Mucosa of rectum (tissue), 2 donors: Measurements from ENCODE around the gene XYLT1.
"Not testable (repeated sequence)": the region's sequence is repeated elsewhere in the genome, so short reads cannot be mapped to it uniquely, and the experiment has no call there.

Experiments
- H3K27ac ChIP-seq, 2 donors: one replicate each; pipeline ENCODE4 v1.7.0; 2013; ENCODE audit warnings: inconsistent platforms in 2 of 2, low read depth in 2 of 2, low read length in 2 of 2
- H3K27me3 ChIP-seq, 2 donors: one replicate each; pipeline ENCODE4 v1.7.0; 2013; ENCODE audit warnings: low read length in 2 of 2; ENCODE audit not compliant: control insufficient read depth in 2 of 2, insufficient read depth in 2 of 2
- H3K36me3 ChIP-seq, 2 donors: one replicate each; pipeline ENCODE4 v1.7.0; 2013; ENCODE audit warnings: low read length in 2 of 2; ENCODE audit not compliant: control insufficient read depth in 2 of 2, insufficient read depth in 2 of 2
- H3K4me1 ChIP-seq, 2 donors: one replicate each; pipeline ENCODE4 v1.7.0; 2013; ENCODE audit warnings: low read length in 2 of 2, mild to moderate bottlenecking in 1 of 2; ENCODE audit not compliant: control insufficient read depth in 2 of 2, insufficient read depth in 2 of 2
- H3K4me3 ChIP-seq, 2 donors: one replicate each; pipeline ENCODE4 v1.7.0; 2013; ENCODE audit warnings: low read length in 2 of 2
- H3K9ac ChIP-seq, 2 donors: one replicate each; pipeline ENCODE4 v1.7.0; 2013; ENCODE audit warnings: low read length in 2 of 2, low read depth in 1 of 2, mild to moderate bottlenecking in 1 of 2
- H3K9me3 ChIP-seq, 2 donors: one replicate each; pipeline ENCODE4 v1.7.0; 2013; ENCODE audit warnings: low read length in 2 of 2; ENCODE audit not compliant: control insufficient read depth in 2 of 2
- donor health status: healthy.
- donor health status: Normal muscosa, but diverticular disease.

Gene XYLT1

DNA sequence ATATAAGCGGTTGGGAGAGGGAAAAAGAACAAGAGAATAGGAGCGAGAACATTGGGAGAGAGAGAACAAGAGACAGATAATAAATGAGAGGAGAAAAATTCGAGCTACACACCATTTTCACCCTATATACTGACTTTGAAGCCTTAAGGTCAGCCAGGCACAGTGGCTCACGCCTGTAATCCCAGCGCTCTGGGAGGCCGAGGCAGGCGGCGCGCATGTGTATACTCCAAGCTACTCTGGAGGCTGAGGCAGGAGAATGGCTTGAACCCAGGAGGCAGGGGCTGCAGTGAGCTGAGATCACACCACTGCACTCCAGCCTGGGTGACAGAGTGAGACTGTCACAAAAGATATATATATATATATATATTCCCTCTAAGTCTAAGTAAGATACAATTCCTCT is 164.5 kb downstream of the XYLT1 start:
- not testable (repeated sequence) for H3K36me3 ChIP-seq, H3K9me3 ChIP-seq, H3K27me3 ChIP-seq, H3K9ac ChIP-seq, H3K4me3 ChIP-seq
- Histone ChIP-seq H3K27ac (peak overlapping the region in 1 of 2 donors; percentile 2), H3K4me1 (peaks cover 32 to 40% of the 10 kb centered on the region in 2 donors)

DNA sequence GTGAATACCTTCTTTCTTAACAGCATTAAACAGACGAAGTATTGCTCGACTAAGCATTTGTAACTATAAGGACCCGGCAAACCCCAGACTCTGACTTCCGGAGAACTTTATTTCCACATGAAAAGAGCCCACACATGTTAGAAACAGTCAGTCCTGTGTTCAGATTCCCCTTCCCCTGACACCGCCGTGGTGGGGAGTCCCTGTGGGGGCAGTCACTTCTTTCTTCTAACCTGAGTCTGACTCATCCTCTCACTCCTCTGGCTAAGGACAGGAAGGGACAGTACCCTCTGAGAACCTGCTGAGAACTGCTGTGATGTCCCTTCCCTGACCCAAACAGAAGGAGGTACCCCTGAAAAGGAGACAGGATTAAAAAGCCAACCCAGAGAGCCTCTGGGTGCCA is 165.1 kb downstream of the XYLT1 start:
- H3K27ac ChIP-seq, result peak overlapping the region; percentile 2 to 17

GRCh38 chr16:17304491-17305119 is 166.2 kb downstream of the XYLT1 start:
- peak overlapping the region; percentile 78 to 86 for H3K27ac ChIP-seq
- H3K4me3 ChIP-seq, result peak overlapping the region in 1 of 2 donors; percentile 11
- H3K36me3 ChIP-seq, result no peaks in the 10 kb centered on the region
- peaks cover 32 to 40% of the 10 kb centered on the region in 2 donors for H3K4me1 ChIP-seq
- no peaks in the 10 kb centered on the region for H3K9me3 ChIP-seq
- H3K27me3 ChIP-seq, result no peaks in the 10 kb centered on the region
- peak overlapping the region in 1 of 2 donors; percentile 47 for H3K9ac ChIP-seq

More for the DNA sequence above, 165.1 kb downstream of the XYLT1 start:
- Histone ChIP-seq H3K27me3 (no peaks in the 10 kb centered on the region), H3K9ac (no peak overlapping the region), H3K4me1 (peaks cover 32 to 40% of the 10 kb centered on the region in 2 donors), H3K4me3 (no peak overlapping the region), H3K9me3 (no peaks in the 10 kb centered on the region), H3K36me3 (no peaks in the 10 kb centered on the region)

GRCh38 chr16:17304106-17304490 is 166.7 kb downstream of the XYLT1 start:
- Histone ChIP-seq H3K4me3 (peak overlapping the region in 1 of 2 donors; percentile 11), H3K9me3 (no peaks in the 10 kb centered on the region), H3K27ac (peak overlapping the region; percentile 78 to 86), H3K27me3 (no peaks in the 10 kb centered on the region), H3K9ac (peak overlapping the region; percentile 28 to 47), H3K4me1 (peaks cover 32 to 40% of the 10 kb centered on the region in 2 donors), H3K36me3 (no peaks in the 10 kb centered on the region)

- Histone ChIP-seq H3K9ac (no peak overlapping the region), H3K27me3 (no peaks in the 10 kb centered on the region), H3K4me1 (peaks cover 32 to 40% of the 10 kb centered on the region in 2 donors), H3K4me3 (no peak overlapping the region), H3K27ac (peak overlapping the region; percentile 78 to 86), H3K36me3 (no peaks in the 10 kb centered on the region), H3K9me3 (no peaks in the 10 kb centered on the region)
Measured at GRCh38 chr16:17303101-17303500, 167.7 kb downstream of the XYLT1 start.

GRCh38 chr16:17302620-17303019 is 168.1 kb downstream of the XYLT1 start:
- no peaks in the 10 kb centered on the region for H3K36me3 ChIP-seq
- H3K27me3 ChIP-seq, result no peaks in the 10 kb centered on the region
- peaks cover 32 to 40% of the 10 kb centered on the region in 2 donors for H3K4me1 ChIP-seq
- peak overlapping the region; percentile 78 to 86 for H3K27ac ChIP-seq
- H3K4me3 ChIP-seq, result no peak overlapping the region
- H3K9me3 ChIP-seq, result no peaks in the 10 kb centered on the region
- no peak overlapping the region for H3K9ac ChIP-seq

DNA sequence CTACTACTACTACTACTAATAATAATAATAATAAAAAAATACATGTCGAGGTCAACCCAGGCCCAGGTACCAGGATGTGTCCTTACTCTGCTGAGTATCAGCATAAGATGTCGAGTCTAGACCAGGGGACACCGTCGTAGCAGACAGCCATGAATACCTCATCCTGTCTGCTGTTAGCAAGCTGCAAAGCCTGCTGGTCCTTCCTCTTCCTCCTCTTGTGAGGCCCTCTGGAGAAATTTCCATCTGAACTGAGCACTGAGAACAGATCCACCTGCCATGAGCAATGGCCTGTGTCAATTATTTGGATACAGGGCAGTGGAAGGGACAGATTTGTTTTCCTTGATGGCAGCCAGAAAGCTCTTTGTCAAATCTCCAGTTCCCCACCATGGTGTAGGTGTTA is 168.5 kb downstream of the XYLT1 start:
- H3K27me3 ChIP-seq, result no peaks in the 10 kb centered on the region
- H3K9me3 ChIP-seq, result no peaks in the 10 kb centered on the region
- peak overlapping the region; percentile 78 to 86 for H3K27ac ChIP-seq
- no peak overlapping the region for H3K9ac ChIP-seq
- no peak overlapping the region for H3K4me3 ChIP-seq
- peaks cover 32 to 40% of the 10 kb centered on the region in 2 donors for H3K4me1 ChIP-seq
- H3K36me3 ChIP-seq, result no peaks in the 10 kb centered on the region

DNA sequence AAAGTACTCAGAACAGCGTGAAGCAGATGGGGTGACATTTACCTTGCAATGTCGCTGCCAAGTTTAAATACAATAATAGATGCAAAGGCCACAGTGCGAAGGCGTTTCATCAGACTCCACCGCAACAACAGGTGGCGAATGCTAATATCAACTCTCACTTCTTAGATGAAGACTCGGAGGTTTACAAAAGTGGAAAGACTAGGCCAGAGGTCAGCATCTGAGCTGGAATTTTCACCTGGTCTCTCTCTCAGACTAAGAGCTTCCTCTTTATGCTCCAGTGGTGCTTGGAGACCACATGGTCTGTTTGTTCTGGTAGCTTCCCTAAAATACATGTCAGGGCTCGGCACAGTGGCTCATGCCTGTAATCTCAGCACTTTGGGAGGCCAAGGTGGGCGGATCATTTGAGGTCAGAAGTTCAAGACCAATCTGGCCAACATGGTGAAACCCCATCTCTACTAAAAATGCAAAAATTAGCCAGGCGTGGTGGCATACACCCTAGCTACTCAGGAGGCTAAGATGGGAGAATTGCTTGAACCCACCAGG is 169.1 kb downstream of the XYLT1 start:
- Histone ChIP-seq H3K36me3 (no peaks in the 10 kb centered on the region), H3K27ac (peak overlapping the region; percentile 34 to 86), H3K9me3 (no peaks in the 10 kb centered on the region), H3K9ac (no peak overlapping the region), H3K4me3 (no peak overlapping the region), H3K27me3 (no peaks in the 10 kb centered on the region), H3K4me1 (peaks cover 32 to 40% of the 10 kb centered on the region in 2 donors)

DNA sequence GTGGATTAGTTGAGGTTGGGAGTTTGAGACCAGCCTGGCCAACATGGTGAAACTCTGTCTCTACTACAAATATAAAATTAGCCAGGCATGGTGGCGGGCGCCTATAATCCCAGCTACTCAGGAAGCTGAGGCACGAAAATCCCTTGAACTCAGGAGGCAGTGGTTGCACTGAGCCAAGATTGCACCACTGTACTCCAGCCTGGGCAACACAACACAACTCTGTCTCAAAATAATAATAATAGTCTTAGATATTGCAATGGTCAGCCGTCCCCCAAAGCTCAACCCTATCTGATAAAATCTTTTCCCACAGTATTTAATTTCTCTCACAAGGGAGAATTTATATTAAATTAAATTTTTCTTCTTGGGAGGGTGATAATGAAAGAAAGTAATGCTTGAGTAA is 169.6 kb downstream of the XYLT1 start:
- Histone ChIP-seq H3K4me3 (no peak overlapping the region), H3K9me3 (no peaks in the 10 kb centered on the region), H3K27ac (no peak overlapping the region), H3K4me1 (peaks cover 32 to 40% of the 10 kb centered on the region in 2 donors), H3K36me3 (no peaks in the 10 kb centered on the region), H3K9ac (no peak overlapping the region), H3K27me3 (no peaks in the 10 kb centered on the region)

- Histone ChIP-seq H3K9ac (no peak overlapping the region), H3K4me1 (peaks cover 27 to 32% of the 10 kb centered on the region in 2 donors), H3K9me3 (no peaks in the 10 kb centered on the region), H3K4me3 (no peak overlapping the region), H3K27ac (no peak overlapping the region), H3K27me3 (no peaks in the 10 kb centered on the region), H3K36me3 (no peaks in the 10 kb centered on the region)
Measured at GRCh38 chr16:17299790-17300189, 171.0 kb downstream of the XYLT1 start.
